IMR-90 (cell line): ENCODE measurements around the gene TAT. TPM values are rescaled to one million over a fixed set of nuclear protein-coding genes. Genes with fewer than 3 reads are reported as not detected.

Experiments used
- ATAC-seq: fragments of 200-7000 bp; cut with Tn5 transposase; 2 replicates; pipeline ENCODE4 v1.9.1; 2020; ENCODE audit warnings: low read depth, mild to moderate bottlenecking, moderate library complexity
- BruUV-seq: library from RNA; stranded (reverse); fragments of 400-500 nt; replicated peaks from 2 replicates; lab custom pipeline; 2021; lab: Mats Ljungman, UMichigan
- CTCF ChIA-PET: fragments of 300-600 bp; formaldehyde crosslinking; extraction: SDS; loops from one replicate; lab custom pipeline; 2021; ENCODE audit warnings: antibody characterized with exemption; lab: Yijun Ruan, JAX
- POLR2A ChIA-PET: fragments of 300-600 bp; sonication (Branson Sonifier 250); formaldehyde crosslinking; loops from one replicate; lab custom pipeline; 2022; ENCODE audit warnings: antibody characterized with exemption; ENCODE audit not compliant: unreplicated experiment; lab: Charles Lee
- DNase-seq: peaks from one replicate; pipeline ENCODE4 v3.0.0; 2013
- H2AFZ ChIP-seq: replicated peaks from 2 replicates; pipeline ENCODE3; 2013; ENCODE audit warnings: low read length, mild to moderate bottlenecking; ENCODE audit not compliant: poor library complexity
- H2AK5ac ChIP-seq: 2 replicates; pipeline ENCODE4 v1.6.1; 2013; ENCODE audit warnings: low read depth, low read length, inconsistent platforms
- H2AK9ac ChIP-seq: replicated peaks from 2 replicates; pipeline ENCODE3; 2013; ENCODE audit warnings: mild to moderate bottlenecking, low read depth, low read length, moderate library complexity; ENCODE audit not compliant: poor library complexity
- H2BK120ac ChIP-seq: 2 replicates; pipeline ENCODE4 v1.6.1; 2013; ENCODE audit warnings: low read depth, low read length, inconsistent platforms
- H2BK15ac ChIP-seq: 3 replicates; pipeline ENCODE4 v1.6.1; 2013; ENCODE audit warnings: low read depth, low read length, inconsistent platforms
- H2BK20ac ChIP-seq: 2 replicates; pipeline ENCODE4 v1.6.1; 2013; ENCODE audit warnings: low read depth, mild to moderate bottlenecking, inconsistent platforms, low read length, moderate library complexity
- H2BK5ac ChIP-seq: 2 replicates; pipeline ENCODE4 v1.6.1; 2013; ENCODE audit warnings: mild to moderate bottlenecking, low read depth, low read length, inconsistent platforms; ENCODE audit not compliant: poor library complexity, severe bottlenecking
- H3K14ac ChIP-seq: replicated peaks from 2 replicates; pipeline ENCODE4 v1.6.1; 2013; ENCODE audit warnings: low read depth, low read length, inconsistent platforms
- H3K18ac ChIP-seq: 2 replicates; pipeline ENCODE4 v1.6.1; 2013; ENCODE audit warnings: low read depth, low read length, control low read depth
- H3K23ac ChIP-seq: 2 replicates; pipeline ENCODE4 v1.6.1; 2013; ENCODE audit warnings: low read depth, low read length, inconsistent platforms
- H3K27ac ChIP-seq: 2 replicates; pipeline ENCODE4 v1.5.1; 2013; ENCODE audit warnings: mild to moderate bottlenecking, control low read depth, low read length; ENCODE audit not compliant: insufficient read depth
- H3K27me3 ChIP-seq: 2 replicates; pipeline ENCODE4 v1.6.1; 2013; ENCODE audit warnings: low read length; ENCODE audit not compliant: control insufficient read depth, insufficient read depth
- H3K36me3 ChIP-seq: 2 replicates; pipeline ENCODE4 v1.6.1; 2013; ENCODE audit warnings: low read length, mixed read lengths; ENCODE audit not compliant: control insufficient read depth, insufficient read depth
- H3K4ac ChIP-seq: 2 replicates; pipeline ENCODE4 v1.6.1; 2013; ENCODE audit warnings: low read depth, low read length, inconsistent platforms
- H3K4me1 ChIP-seq: 2 replicates; pipeline ENCODE4 v1.6.1; 2013; ENCODE audit warnings: low read length, mixed read lengths; ENCODE audit not compliant: control insufficient read depth, insufficient read depth
- H3K4me2 ChIP-seq: 2 replicates; pipeline ENCODE4 v1.6.1; 2013; ENCODE audit warnings: low read depth, mild to moderate bottlenecking, control low read depth, low read length, moderate library complexity
- H3K4me3 ChIP-seq: 2 replicates; pipeline ENCODE4 v1.5.1; 2013; ENCODE audit warnings: low read depth, mild to moderate bottlenecking, control low read depth, low read length, moderate library complexity; ENCODE audit not compliant: insufficient read depth
- H3K56ac ChIP-seq: 2 replicates; pipeline ENCODE4 v1.6.1; 2013; ENCODE audit warnings: low read length, inconsistent platforms; ENCODE audit not compliant: insufficient read depth; ENCODE audit errors: extremely low read depth
- H3K79me1 ChIP-seq, 2 experiments: 2 replicates each; pipeline ENCODE4 v1.6.1; 2013; ENCODE audit warnings: low read length in 2 of 2, inconsistent platforms in 1 of 2, low read depth in 1 of 2
- H3K9ac ChIP-seq: 2 replicates; pipeline ENCODE4 v1.6.1; 2013; ENCODE audit warnings: low read depth, low read length, control low read depth
- H3K9me1 ChIP-seq: 2 replicates; pipeline ENCODE4 v1.6.1; 2013; ENCODE audit warnings: low read length, inconsistent platforms; ENCODE audit not compliant: insufficient read depth
- H3K9me3 ChIP-seq: 2 replicates; pipeline ENCODE4 v1.6.1; 2013; ENCODE audit warnings: low read length; ENCODE audit not compliant: control insufficient read depth, insufficient read depth
- H4K20me1 ChIP-seq: 2 replicates; pipeline ENCODE4 v1.6.1; 2013; ENCODE audit warnings: low read length, inconsistent platforms; ENCODE audit not compliant: insufficient read depth
- H4K5ac ChIP-seq: 2 replicates; pipeline ENCODE4 v1.6.1; 2013; ENCODE audit warnings: mild to moderate bottlenecking, low read depth, low read length, control low read depth
- H4K8ac ChIP-seq, 2 experiments: 2 replicates each; pipeline ENCODE4 v1.6.1; 2013; ENCODE audit warnings: low read depth in 2 of 2, low read length in 2 of 2, control low read depth in 1 of 2, inconsistent platforms in 1 of 2
- H4K91ac ChIP-seq: 2 replicates; pipeline ENCODE4 v1.6.1; 2013; ENCODE audit warnings: low read depth, low read length, inconsistent platforms; ENCODE audit not compliant: insufficient read depth
- CEBPB ChIP-seq: IDR thresholded peaks from 2 replicates; pipeline ENCODE4 v1.6.1; 2012; ENCODE audit warnings: low read depth, low read length, improper control_type of control experiment
- FOS ChIP-seq: fragments of 150-350 bp; IDR thresholded peaks from 2 replicates; pipeline ENCODE4 v1.6.1; 2016; ENCODE audit warnings: low read depth, low read length
- MAZ ChIP-seq: IDR thresholded peaks from 2 replicates; pipeline ENCODE4 v1.6.1; 2012; ENCODE audit warnings: low read depth, mild to moderate bottlenecking, low read length, improper control_type of control experiment, moderate library complexity, borderline replicate concordance
- NFE2L2 ChIP-seq: fragments of 150-350 bp; IDR thresholded peaks from 2 replicates; pipeline ENCODE4 v1.6.1; 2016; ENCODE audit warnings: low read depth, mild to moderate bottlenecking, low read length
- POLR2A ChIP-seq: IDR thresholded peaks from 2 replicates; pipeline ENCODE4 v1.6.1; 2012; ENCODE audit warnings: mild to moderate bottlenecking, low read depth, low read length
- RAD21 ChIP-seq: IDR thresholded peaks from 2 replicates; pipeline ENCODE4 v1.6.1; 2012; ENCODE audit warnings: low read length, improper control_type of control experiment
- RFX5 ChIP-seq: IDR thresholded peaks from 2 replicates; pipeline ENCODE4 v1.8.0; 2012; ENCODE audit warnings: low read depth, mild to moderate bottlenecking, low read length, moderate library complexity
- SMC3 ChIP-seq: fragments of 150-350 bp; IDR thresholded peaks from 2 replicates; pipeline ENCODE4 v1.6.1; 2016; ENCODE audit warnings: low read depth, mild to moderate bottlenecking, antibody characterized with exemption, low read length, moderate library complexity
- WGBS, 2 experiments: methylation state at CpG; one replicate each; pipeline versions ENCODE4 v1.1.5 to v1.1.7; 2013; ENCODE audit warnings: missing lambda C conversion rate in 2 of 2; ENCODE audit not compliant: insufficient read length in 1 of 2; ENCODE audit errors: extremely low coverage in 2 of 2; 5-methylcytosine and 5-hydroxymethylcytosine counted together
- dilution Hi-C: fragments of 300-500 bp; cut with HindIII; formaldehyde crosslinking; loops from one replicate; pipeline ENCODE4 v1.14.3; 2018; ENCODE audit warnings: low sequenced_read_pairs; ENCODE audit not compliant: unreplicated experiment
- in situ Hi-C: fragments of 300-500 bp; cut with MboI; formaldehyde crosslinking; loops from 3 replicates; pipeline ENCODE4 v1.14.3; 2019; ENCODE audit warnings: low sequenced_read_pairs, inconsistent platforms, mixed read lengths
- intact Hi-C: fragments of 100-400 bp; cut with micrococcal nuclease; formaldehyde crosslinking; loops from 2 replicates; pipeline ENCODE4 v1.10.0; 2022
- polyA plus RNA-seq, 3 experiments: library from polyadenylated mRNA; depleted of rRNA; stranded (reverse); fragments of >200 nt; gene quantifications; 2 replicates each; pipeline ENCODE4 v1.2.3, GENCODE V29; 2012; ENCODE audit warnings: low replicate concordance in 1 of 3
- total RNA-seq: library from RNA; depleted of rRNA; stranded (reverse); fragments of >200 nt; gene quantifications from 2 replicates; pipeline ENCODE4 v1.2.3, GENCODE V29; 2012
- TF ChIP-seq, protein P1 (sequence below): conservative IDR thresholded peaks from 2 replicates; pipeline ENCODE4 v1.5.1; 2012; ENCODE audit warnings: mild to moderate bottlenecking, low read depth, low read length, improper control_type of control experiment

The TAT gene
- total and polyA plus RNA-seq, 2 of the 4 experiments (the other 2 are of a cell fraction): not detected

DNA sequence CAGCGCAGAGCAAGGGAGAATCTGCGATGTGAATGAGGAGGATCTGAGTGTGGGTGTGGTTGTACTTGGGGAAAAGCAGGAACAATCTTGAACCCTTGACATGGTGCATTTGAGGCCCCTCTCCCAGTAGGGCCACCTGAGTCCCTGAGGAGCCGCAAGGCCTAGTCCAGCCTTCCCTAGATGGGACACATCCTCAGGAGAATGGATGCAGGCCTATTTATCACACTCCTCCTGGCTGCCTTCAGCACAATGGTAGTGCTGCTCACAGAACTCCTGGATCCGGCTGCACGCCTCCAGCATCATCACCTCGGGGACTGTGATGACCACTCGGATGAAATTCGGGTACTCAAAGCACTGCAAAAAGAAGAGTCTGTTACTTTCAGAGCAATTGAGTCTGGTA, 9.0 kb downstream of the TAT start:
- CTCF ChIA-PET: no interaction called here
- no peaks in the 10 kb centered on the region for H3K79me1 ChIP-seq
- intact Hi-C loops: no loop called here
- H4K91ac ChIP-seq: no peak overlapping the region
- in situ Hi-C loops: no loop called here
- no peaks in the 10 kb centered on the region for H3K9me1 ChIP-seq
- no peak overlapping the region for H2BK5ac ChIP-seq
- POLR2A ChIA-PET: no interaction called here
- no peak overlapping the region for H3K9ac ChIP-seq
- H3K36me3 ChIP-seq: no peaks in the 10 kb centered on the region
- H4K20me1 ChIP-seq: no peaks in the 10 kb centered on the region
- H2AK9ac ChIP-seq: no peak overlapping the region
- no peak overlapping the region for H3K18ac ChIP-seq
- H3K4me3 ChIP-seq: no peak overlapping the region
- no peak for DNase-seq
- no peak overlapping the region for H3K23ac ChIP-seq
- H3K4me1 ChIP-seq: no peaks in the 10 kb centered on the region
- H3K4me2 ChIP-seq: no peak overlapping the region
- H3K14ac ChIP-seq: no peak overlapping the region
- dilution Hi-C loops: no loop called here
- no peak overlapping the region for H2BK120ac ChIP-seq
- H2AK5ac ChIP-seq: no peak overlapping the region
- no peak overlapping the region for H3K4ac ChIP-seq
- no peak overlapping the region for H3K56ac ChIP-seq
- no peak overlapping the region for H4K8ac ChIP-seq
- H3K27me3 ChIP-seq: peaks cover 7% of the 10 kb centered on the region; the same call in 1 of the 2 replicates
- no peak overlapping the region for H3K27ac ChIP-seq
- H2BK15ac ChIP-seq: no peak overlapping the region
- no peak overlapping the region for H2AFZ ChIP-seq
- H4K5ac ChIP-seq: no peak overlapping the region
- no peak for ATAC-seq
- H2BK20ac ChIP-seq: no peak overlapping the region
- WGBS, 2 experiments: 100% methylated on average over 1 of the region's 8 CpGs; no CpG with 5 or more reads in 1 of the 2 experiments
- no peaks in the 10 kb centered on the region for H3K9me3 ChIP-seq
- TF ChIP-seq CEBPB (no peak), RFX5 (no peak), POLR2A (no peak), NFE2L2 (no peak), FOS (no peak), SMC3 (no peak), RAD21 (no peak), MAZ (no peak)
- TF ChIP-seq, protein P1, sequence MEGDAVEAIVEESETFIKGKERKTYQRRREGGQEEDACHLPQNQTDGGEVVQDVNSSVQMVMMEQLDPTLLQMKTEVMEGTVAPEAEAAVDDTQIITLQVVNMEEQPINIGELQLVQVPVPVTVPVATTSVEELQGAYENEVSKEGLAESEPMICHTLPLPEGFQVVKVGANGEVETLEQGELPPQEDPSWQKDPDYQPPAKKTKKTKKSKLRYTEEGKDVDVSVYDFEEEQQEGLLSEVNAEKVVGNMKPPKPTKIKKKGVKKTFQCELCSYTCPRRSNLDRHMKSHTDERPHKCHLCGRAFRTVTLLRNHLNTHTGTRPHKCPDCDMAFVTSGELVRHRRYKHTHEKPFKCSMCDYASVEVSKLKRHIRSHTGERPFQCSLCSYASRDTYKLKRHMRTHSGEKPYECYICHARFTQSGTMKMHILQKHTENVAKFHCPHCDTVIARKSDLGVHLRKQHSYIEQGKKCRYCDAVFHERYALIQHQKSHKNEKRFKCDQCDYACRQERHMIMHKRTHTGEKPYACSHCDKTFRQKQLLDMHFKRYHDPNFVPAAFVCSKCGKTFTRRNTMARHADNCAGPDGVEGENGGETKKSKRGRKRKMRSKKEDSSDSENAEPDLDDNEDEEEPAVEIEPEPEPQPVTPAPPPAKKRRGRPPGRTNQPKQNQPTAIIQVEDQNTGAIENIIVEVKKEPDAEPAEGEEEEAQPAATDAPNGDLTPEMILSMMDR: no peak
- BruUV-seq: no TSS peak
